Mucosa of rectum (tissue), 2 donors: ENCODE results near the gene CFAP410.

ENCODE experiments used
- H3K27ac ChIP-seq, 2 donors: one replicate each; pipeline ENCODE4 v1.7.0; 2013; ENCODE audit warnings: inconsistent platforms in 2 of 2, low read depth in 2 of 2, low read length in 2 of 2
- H3K27me3 ChIP-seq, 2 donors: one replicate each; pipeline ENCODE4 v1.7.0; 2013; ENCODE audit warnings: low read length in 2 of 2; ENCODE audit not compliant: control insufficient read depth in 2 of 2, insufficient read depth in 2 of 2
- H3K36me3 ChIP-seq, 2 donors: one replicate each; pipeline ENCODE4 v1.7.0; 2013; ENCODE audit warnings: low read length in 2 of 2; ENCODE audit not compliant: control insufficient read depth in 2 of 2, insufficient read depth in 2 of 2
- H3K4me1 ChIP-seq, 2 donors: one replicate each; pipeline ENCODE4 v1.7.0; 2013; ENCODE audit warnings: low read length in 2 of 2, mild to moderate bottlenecking in 1 of 2; ENCODE audit not compliant: control insufficient read depth in 2 of 2, insufficient read depth in 2 of 2
- H3K4me3 ChIP-seq, 2 donors: one replicate each; pipeline ENCODE4 v1.7.0; 2013; ENCODE audit warnings: low read length in 2 of 2
- H3K9ac ChIP-seq, 2 donors: one replicate each; pipeline ENCODE4 v1.7.0; 2013; ENCODE audit warnings: low read length in 2 of 2, low read depth in 1 of 2, mild to moderate bottlenecking in 1 of 2
- H3K9me3 ChIP-seq, 2 donors: one replicate each; pipeline ENCODE4 v1.7.0; 2013; ENCODE audit warnings: low read length in 2 of 2; ENCODE audit not compliant: control insufficient read depth in 2 of 2
- donor health status: healthy.
- donor health status: Normal muscosa, but diverticular disease.

Gene CFAP410

DNA sequence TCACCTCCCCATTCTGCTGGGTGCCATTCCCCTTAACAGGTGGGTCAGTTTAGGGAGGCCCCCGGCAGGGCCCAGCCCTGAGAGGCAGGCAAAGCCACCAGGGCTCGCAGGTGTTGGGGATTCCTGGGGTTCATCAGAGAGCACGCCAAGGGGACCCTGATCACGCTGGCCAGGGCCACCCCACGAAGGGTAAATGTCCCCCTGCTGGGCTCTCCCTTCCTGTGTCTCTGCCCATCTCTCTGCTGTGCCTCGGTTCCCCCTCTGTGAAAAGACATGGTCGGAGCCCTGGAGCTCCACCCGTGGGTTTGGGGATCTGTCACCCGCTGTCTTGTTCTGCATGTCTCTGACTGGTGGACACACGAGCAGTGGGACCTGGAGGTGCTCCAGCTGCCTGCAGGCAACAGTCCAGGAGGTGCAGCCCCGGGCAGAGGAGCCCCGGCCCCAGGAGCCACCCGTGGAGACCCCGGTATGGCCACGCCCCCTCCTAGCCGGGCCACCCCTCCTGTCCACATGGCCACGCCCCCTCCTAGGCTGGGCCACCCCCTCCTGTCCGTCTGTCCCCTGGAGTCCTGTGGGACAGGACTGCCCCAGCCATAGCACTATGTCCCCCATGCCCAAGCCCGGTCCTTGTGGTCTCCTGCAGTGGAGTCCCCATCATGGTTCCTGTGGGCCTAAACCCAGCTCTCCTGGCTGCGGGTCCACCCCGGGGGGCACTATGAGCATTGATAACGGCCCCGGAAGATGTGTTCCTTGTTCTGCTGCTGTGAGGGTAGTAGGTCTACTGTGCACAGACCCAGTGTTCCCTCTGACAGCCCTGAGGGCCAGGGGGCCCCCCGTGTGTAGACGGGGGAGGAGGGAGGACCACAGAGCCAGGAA is 47.0 kb downstream of the CFAP410 start:
- Histone ChIP-seq H3K4me1 (peaks cover 0 to 9% of the 10 kb centered on the region in 2 donors), H3K27me3 (no peaks in the 10 kb centered on the region), H3K36me3 (no peaks in the 10 kb centered on the region), H3K9me3 (no peaks in the 10 kb centered on the region), H3K9ac (no peak overlapping the region), H3K27ac (no peak overlapping the region), H3K4me3 (no peak overlapping the region)

DNA sequence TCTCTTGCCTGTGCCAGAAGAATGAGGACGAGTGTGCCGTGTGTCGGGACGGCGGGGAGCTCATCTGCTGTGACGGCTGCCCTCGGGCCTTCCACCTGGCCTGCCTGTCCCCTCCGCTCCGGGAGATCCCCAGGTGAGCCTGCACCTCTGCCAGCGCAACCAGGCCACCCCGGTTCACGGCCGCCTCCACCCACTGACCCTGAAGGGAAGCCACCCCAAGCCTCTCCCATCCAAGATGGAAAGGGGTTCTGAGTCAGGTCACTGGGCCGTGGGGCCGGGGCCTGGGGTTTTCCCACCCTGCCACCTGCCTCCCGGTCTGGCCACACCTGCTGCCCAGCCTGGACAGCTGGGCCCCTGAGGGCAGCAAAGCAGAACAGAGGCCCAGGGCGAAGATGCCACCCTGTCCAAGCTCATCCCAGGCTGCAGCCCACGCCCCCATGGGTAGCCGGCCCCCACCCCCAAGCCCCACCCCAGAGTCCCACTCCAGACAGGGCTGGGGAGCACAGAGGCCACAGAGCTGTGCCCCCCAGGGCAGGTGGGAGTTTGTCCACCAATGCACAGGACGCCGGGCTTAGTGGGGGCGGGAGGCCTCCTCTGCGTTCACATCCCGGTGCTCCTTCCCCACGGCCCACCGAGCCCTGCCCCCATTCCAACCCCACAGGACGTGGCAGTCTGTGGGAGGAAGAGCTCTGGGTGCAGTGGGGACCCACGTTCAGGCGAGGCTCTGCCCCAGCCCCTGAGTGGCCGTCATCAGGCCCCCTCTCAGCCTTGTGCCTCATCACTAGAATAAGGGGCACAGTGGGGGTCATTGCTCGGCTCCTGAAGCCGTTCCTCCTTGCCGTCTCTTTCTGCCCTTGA is 47.9 kb downstream of the CFAP410 start:
- Histone ChIP-seq H3K9me3 (no peaks in the 10 kb centered on the region), H3K4me1 (peaks cover 0 to 9% of the 10 kb centered on the region in 2 donors), H3K36me3 (no peaks in the 10 kb centered on the region), H3K27ac (no peak overlapping the region), H3K4me3 (no peak overlapping the region), H3K27me3 (no peaks in the 10 kb centered on the region), H3K9ac (no peak overlapping the region)

DNA sequence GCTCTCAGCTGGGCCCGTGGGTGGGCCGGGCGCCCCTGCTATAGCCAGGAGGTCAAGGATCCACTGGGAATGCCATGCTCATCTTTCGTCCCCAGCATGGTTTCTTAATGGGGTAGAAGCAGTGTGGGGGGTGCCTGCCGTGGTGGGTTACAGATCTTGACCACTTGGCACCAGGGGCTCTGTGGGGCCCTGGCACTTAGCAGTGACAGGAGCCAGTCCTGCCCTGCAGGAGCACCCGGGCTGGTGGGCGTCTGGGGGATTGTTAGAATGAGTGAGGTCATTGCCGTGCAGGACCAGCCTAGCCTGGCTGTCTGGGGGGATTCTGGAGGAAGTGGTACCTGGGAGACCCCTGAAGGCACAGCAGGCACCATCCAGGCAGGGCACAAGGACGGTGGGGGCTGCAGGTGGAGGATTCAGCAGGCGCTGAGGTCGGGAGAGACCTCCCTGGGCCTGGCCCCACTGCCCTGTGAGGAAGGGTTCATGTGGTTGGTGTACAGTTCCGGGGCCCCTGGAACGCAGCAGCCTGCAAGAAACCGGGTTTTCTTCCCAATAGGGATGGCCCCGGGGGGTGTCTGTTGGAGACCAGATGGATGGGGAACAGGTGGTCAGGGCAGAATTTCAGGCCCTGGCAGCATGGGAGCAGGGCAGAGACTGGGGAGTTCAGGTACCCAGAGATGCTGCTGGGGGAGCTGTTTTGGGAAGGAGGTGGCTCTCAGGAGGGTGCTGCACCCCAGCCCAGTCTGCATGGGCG is 48.7 kb downstream of the CFAP410 start:
- H3K4me3 ChIP-seq: no peak overlapping the region
- no peak overlapping the region for H3K27ac ChIP-seq
- H3K4me1 ChIP-seq: peaks cover 0 to 8% of the 10 kb centered on the region in 2 donors
- no peaks in the 10 kb centered on the region for H3K9me3 ChIP-seq
- H3K36me3 ChIP-seq: no peaks in the 10 kb centered on the region
- H3K27me3 ChIP-seq: no peaks in the 10 kb centered on the region
- H3K9ac ChIP-seq: no peak overlapping the region

DNA sequence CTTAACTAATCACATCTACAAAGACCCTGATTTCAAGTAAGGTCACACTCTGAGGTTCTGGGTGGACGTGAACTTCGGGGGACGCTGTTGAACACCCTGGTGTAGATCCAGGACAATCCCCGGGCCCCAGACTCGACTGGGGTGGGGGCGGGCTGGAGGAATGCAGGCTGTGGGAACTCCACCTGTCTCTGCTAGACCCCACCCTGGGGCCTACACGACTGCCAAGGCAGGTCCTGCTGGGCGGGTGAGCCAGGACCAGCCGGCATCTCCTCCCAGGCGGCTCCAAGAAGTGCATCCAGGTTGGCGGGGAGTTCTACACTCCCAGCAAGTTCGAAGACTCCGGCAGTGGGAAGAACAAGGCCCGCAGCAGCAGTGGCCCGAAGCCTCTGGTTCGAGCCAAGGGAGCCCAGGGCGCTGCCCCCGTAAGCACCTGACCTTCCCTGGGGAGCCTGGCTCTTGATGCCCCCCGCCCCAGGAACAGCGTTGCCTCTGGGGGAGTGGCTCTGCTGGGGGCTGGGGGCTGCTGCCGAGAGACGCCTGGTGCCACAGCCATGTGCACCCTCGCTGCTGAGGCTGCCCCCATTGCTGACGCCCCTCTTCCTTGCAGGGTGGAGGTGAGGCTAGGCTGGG is 49.7 kb downstream of the CFAP410 start:
- Histone ChIP-seq H3K27ac (no peak overlapping the region), H3K4me1 (no peaks in the 10 kb centered on the region), H3K4me3 (no peak overlapping the region), H3K36me3 (no peaks in the 10 kb centered on the region), H3K9me3 (no peaks in the 10 kb centered on the region), H3K9ac (no peak overlapping the region), H3K27me3 (no peaks in the 10 kb centered on the region)

DNA sequence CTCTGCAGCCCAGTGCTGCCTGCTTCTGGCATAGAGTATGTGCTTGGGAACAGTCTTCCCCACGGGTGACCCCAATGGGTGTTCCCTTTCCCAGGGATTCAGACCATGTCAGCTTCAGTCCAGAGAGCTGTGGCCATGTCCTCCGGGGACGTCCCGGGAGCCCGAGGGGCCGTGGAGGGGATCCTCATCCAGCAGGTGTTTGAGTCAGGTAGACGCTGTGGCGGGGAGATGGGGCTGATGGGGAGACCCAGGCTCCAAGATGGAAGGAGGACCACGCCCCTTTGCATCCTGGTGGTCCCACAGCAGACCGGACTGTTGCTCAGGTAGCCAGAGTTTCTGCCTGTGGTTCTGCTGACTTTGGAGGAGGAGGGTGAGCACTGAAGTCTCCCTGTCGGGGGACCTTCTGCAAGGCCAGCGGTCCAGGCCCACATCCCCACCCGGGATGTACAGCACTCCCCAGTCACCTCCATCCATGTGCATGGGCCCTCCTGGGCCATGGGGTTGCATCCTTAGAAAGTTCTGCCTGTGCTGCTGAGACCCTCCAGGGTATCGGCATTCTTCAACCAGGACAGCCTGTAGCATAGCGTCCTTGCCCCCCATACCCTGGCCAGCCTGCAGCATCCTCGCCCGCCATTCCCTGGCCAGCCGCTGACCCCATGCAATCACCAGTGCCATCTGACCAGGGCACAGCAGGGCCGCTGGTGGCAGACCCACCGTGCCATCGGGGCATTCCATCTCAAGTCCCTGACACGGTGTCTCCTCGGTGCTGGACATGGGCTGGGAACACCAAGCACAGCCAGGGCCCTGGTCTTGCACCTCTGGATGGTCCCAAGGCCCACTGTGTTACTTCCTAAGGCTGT is 50.7 kb downstream of the CFAP410 start:
- H3K4me3 ChIP-seq: no peak overlapping the region
- H3K27ac ChIP-seq: no peak overlapping the region
- H3K27me3 ChIP-seq: no peaks in the 10 kb centered on the region
- no peaks in the 10 kb centered on the region for H3K36me3 ChIP-seq
- no peaks in the 10 kb centered on the region for H3K9me3 ChIP-seq
- no peaks in the 10 kb centered on the region for H3K4me1 ChIP-seq
- no peak overlapping the region for H3K9ac ChIP-seq

DNA sequence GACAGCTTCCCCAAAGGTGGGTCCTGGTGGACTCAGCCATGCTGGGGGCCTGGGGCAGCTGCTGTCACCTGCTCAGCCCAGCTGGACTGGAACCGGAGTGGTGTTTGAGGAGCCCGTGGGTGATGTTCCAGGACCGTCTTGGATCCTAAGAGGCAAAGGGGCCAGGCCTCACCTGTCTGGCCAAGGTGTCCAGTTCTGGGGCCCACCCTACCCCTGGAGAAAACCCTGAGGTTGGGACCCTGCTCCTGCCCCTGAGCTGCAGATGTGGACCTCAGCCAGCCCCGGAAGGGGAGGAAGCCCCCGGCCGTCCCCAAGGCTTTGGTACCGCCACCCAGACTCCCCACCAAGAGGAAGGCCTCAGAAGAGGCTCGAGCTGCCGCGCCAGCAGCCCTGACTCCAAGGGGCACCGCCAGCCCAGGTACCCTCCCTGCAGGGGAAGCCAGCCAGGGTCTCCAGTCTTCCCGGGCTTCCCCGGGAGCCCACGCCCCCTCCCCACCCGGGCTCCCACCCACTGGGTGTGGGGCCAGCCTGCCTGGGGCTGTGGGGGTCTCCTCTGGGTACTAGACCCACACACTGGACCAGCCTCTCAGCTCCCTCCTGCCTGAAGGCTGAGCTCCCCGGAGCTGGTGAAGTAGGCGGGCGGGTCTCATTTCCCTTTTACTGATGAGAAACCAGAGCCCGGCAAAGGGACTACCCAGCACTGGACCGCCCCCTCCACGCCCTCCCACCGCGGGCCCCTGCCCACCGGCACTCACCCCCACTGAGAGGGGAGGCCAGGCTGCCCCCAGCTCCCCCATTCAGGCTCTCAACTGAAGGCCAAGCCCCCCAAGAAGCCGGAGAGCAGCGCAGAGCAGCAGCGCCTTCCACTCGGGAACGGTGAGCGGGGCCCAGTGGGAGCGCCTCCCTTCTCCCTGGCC is 52.2 kb downstream of the CFAP410 start:
- H3K4me1 ChIP-seq: no peaks in the 10 kb centered on the region
- H3K4me3 ChIP-seq: no peak overlapping the region
- H3K27ac ChIP-seq: no peak overlapping the region
- H3K27me3 ChIP-seq: no peaks in the 10 kb centered on the region
- H3K9ac ChIP-seq: no peak overlapping the region
- H3K36me3 ChIP-seq: no peaks in the 10 kb centered on the region
- H3K9me3 ChIP-seq: no peaks in the 10 kb centered on the region

DNA sequence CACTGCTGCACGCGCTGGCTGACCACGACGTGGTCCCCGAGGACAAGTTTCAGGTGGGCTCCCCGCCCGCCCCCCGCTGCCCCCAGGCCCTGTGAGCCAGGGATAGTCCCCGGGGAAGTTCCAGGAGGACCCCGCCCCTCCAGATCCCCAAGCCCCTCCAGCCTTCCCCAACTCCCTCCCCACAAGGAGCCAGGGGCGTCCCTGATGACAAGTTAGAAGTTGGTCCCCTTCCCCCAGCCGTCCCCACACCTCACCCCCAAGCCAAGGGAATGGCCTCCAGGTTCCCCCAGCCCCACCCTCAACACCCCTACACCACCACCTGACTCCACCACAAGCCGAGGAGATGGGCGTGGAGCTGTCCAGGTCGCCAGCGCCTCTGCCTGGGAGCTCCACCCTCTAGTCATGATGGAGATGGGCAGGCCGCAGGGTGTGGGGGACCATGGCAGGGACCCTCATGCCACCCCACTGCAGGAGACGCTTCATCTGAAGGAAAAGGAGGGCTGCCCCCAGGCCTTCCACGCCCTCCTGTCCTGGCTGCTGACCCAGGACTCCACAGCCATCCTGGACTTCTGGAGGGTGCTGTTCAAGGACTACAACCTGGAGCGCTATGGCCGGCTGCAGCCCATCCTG is 53.0 kb downstream of the CFAP410 start:
- no peaks in the 10 kb centered on the region for H3K36me3 ChIP-seq
- H3K4me3 ChIP-seq: no peak overlapping the region
- H3K9me3 ChIP-seq: no peaks in the 10 kb centered on the region
- no peak overlapping the region for H3K9ac ChIP-seq
- H3K27me3 ChIP-seq: no peaks in the 10 kb centered on the region
- no peak overlapping the region for H3K27ac ChIP-seq
- no peaks in the 10 kb centered on the region for H3K4me1 ChIP-seq

DNA sequence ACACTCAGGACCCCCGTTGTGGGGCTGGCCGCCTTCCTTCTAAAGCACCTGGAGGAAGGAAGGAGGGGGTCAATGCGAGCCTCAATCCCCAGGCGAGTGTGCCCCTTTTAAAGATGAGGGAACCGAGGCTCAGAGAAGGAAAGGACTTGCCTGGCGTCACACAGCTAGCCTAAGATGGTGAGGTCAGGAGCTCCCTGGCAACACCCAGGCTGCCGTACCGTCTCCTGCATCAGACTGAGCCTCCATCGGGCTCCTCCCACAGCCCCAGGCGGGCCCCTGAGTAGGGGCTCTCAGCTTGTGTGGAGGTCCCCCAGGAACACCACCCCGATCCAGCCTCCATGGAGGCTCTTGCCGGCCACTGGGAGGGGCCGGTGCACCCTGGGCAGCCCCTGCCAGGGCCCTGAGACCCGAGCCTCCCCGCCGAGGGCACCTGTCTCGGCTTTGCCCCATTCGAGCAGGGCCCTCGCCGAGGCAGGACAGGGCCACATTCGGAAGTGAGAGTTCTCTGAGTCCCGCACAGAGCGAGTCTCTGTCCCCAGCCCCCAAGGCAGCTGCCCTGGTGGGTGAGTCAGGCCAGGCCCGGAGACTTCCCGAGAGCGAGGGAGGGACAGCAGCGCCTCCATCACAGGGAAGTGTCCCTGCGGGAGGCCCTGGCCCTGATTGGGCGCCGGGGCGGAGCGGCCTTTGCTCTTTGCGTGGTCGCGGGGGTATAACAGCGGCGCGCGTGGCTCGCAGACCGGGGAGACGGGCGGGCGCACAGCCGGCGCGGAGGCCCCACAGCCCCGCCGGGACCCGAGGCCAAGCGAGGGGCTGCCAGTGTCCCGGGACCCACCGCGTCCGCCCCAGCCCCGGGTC is 53.8 kb downstream of the CFAP410 start, which contains the start of gene AIRE:
AIRE (plus strand) TSS at position 739 of the 855 bp plus-strand sequence. CDS start 131 bp downstream, outside the sequence.
- Histone ChIP-seq H3K9me3 (no peaks in the 10 kb centered on the region), H3K9ac (no peak within 1 kb of the TSS), H3K36me3 (no peaks in the 10 kb centered on the region), H3K27ac (no peak within 1 kb of the TSS), H3K4me1 (no peaks in the 10 kb centered on the region), H3K4me3 (no peak within 1 kb of the TSS), H3K27me3 (no peaks in the 10 kb centered on the region)
